ENCODE data around the gene KRTAP9-6. TPM values are rescaled to one million over a fixed set of nuclear protein-coding genes. Genes with fewer than 3 reads are reported as not detected.

The KRTAP9-6 gene
- total RNA-seq, 1 donor from 2014 or later: not detected

- ATAC-seq (no peak), DNase-seq (ENCODE audit: low spot score) (no peak)
These were observed 50.1 kb downstream of the KRTAP9-6 start, which contains the start of gene KRTAP17-1 for GRCh38 chr17:41315204-41315794. Gene KRTAP17-1 (minus strand): TSS chr17:41315710. CDS start chr17:41315650, 60 bp downstream.

Other genes with a start within 250 kb of the KRTAP9-6 start
- not detected for gene KRTAP1-5, start 238.2 kb upstream of the KRTAP9-6 start, total RNA-seq
- gene KRTAP1-4, start 235.2 kb upstream of the KRTAP9-6 start, total RNA-seq: not detected
- not detected for gene KRTAP1-3, start 230.5 kb upstream of the KRTAP9-6 start, total RNA-seq
- gene KRTAP1-1, start 223.9 kb upstream of the KRTAP9-6 start, total RNA-seq: not detected
- gene KRTAP2-1, start 218.1 kb upstream of the KRTAP9-6 start, total RNA-seq: not detected
- gene KRTAP2-2, start 210.1 kb upstream of the KRTAP9-6 start, total RNA-seq: not detected
- not detected for gene KRTAP2-3, start 205.3 kb upstream of the KRTAP9-6 start, total RNA-seq
- not detected for gene KRTAP2-4, start 199.5 kb upstream of the KRTAP9-6 start, total RNA-seq
- not detected for gene KRTAP4-7, start 181.2 kb upstream of the KRTAP9-6 start, total RNA-seq
- not detected for gene KRTAP4-8, start 167.2 kb upstream of the KRTAP9-6 start, total RNA-seq
- not detected for gene KRTAP4-16, start 163.2 kb upstream of the KRTAP9-6 start, total RNA-seq
- gene KRTAP4-9, start 160.0 kb upstream of the KRTAP9-6 start, total RNA-seq: not detected
- gene KRTAP4-11, start 147.0 kb upstream of the KRTAP9-6 start, total RNA-seq: not detected
- not detected for gene KRTAP4-12, start 141.2 kb upstream of the KRTAP9-6 start, total RNA-seq
- gene KRTAP4-6, start 124.8 kb upstream of the KRTAP9-6 start, total RNA-seq: not detected
- not detected for gene KRTAP4-5, start 115.6 kb upstream of the KRTAP9-6 start, total RNA-seq
- not detected for gene KRTAP4-4, start 104.6 kb upstream of the KRTAP9-6 start, total RNA-seq
- gene KRTAP4-3, start 97.2 kb upstream of the KRTAP9-6 start, total RNA-seq: not detected
- gene KRTAP4-2, start 87.2 kb upstream of the KRTAP9-6 start, total RNA-seq: not detected
- gene KRTAP4-1, start 80.5 kb upstream of the KRTAP9-6 start, total RNA-seq: not detected
- not detected for gene KRTAP9-1, start 75.5 kb upstream of the KRTAP9-6 start, total RNA-seq
- gene KRTAP9-2, start 38.7 kb upstream of the KRTAP9-6 start, total RNA-seq: not detected
- gene KRTAP9-3, start 32.9 kb upstream of the KRTAP9-6 start, total RNA-seq: not detected
- not detected for gene KRTAP9-8, start 27.4 kb upstream of the KRTAP9-6 start, total RNA-seq
- gene KRTAP9-4, start 15.7 kb upstream of the KRTAP9-6 start, total RNA-seq: not detected
- not detected for gene KRTAP9-9, start 10.0 kb upstream of the KRTAP9-6 start, total RNA-seq
- not detected for gene KRTAP9-7, start 10.3 kb downstream of the KRTAP9-6 start, total RNA-seq
- not detected for gene KRTAP29-1, start 37.5 kb downstream of the KRTAP9-6 start, total RNA-seq
- not detected for gene KRTAP16-1, start 43.9 kb downstream of the KRTAP9-6 start, total RNA-seq
- not detected for gene KRTAP17-1, start 50.3 kb downstream of the KRTAP9-6 start, total RNA-seq
- not detected for gene KRT33A, start 85.5 kb downstream of the KRTAP9-6 start, total RNA-seq
- gene KRT33B, start 104.4 kb downstream of the KRTAP9-6 start, total RNA-seq: not detected
- gene KRT34, start 116.9 kb downstream of the KRTAP9-6 start, total RNA-seq: not detected
- gene KRT31, start 132.2 kb downstream of the KRTAP9-6 start, total RNA-seq: not detected
- not detected for gene KRT37, start 159.2 kb downstream of the KRTAP9-6 start, total RNA-seq
- not detected for gene KRT38, start 175.6 kb downstream of the KRTAP9-6 start, total RNA-seq
- gene KRT32, start 202.0 kb downstream of the KRTAP9-6 start, total RNA-seq: not detected
- not detected for gene KRT35, start 215.8 kb downstream of the KRTAP9-6 start, total RNA-seq
- gene KRT36, start 224.5 kb downstream of the KRTAP9-6 start, total RNA-seq: not detected
- gene KRT13, start 240.2 kb downstream of the KRTAP9-6 start, total RNA-seq: not detected